ENCODE results near the gene AIFM3. TPM values are rescaled to one million over a fixed set of nuclear protein-coding genes. Genes with fewer than 3 reads are reported as not detected.

Gene AIFM3
- total and polyA plus RNA-seq, 2 of the 4 experiments (the other 2 are of a cell fraction) = 0.09 to 0.18 TPM

GRCh38 chr22:20992456-20993303, 25.6 kb downstream of the AIFM3 start:
- Histone ChIP-seq H2AK5ac (ENCODE audit: low read depth, low read length) (no peak overlapping the region), H3K9me3 (ENCODE audit: control insufficient read depth, insufficient read depth, low read length) (no peaks in the 10 kb centered on the region), H3K79me1 (ENCODE audit: low read depth in 1 of 2, low read length in 2 of 2) (peaks cover 0 to 8% of the 10 kb centered on the region in 2 experiments; a peak in 1 of 4 replicates), H3K27me3 (ENCODE audit: control insufficient read depth, insufficient read depth, low read length) (no peaks in the 10 kb centered on the region), H4K5ac (ENCODE audit: low read depth, low read length) (no peak overlapping the region), H3K36me3 (ENCODE audit: control insufficient read depth, insufficient read depth, low read length) (peaks cover 66% of the 10 kb centered on the region), H4K91ac (ENCODE audit: insufficient read depth, low read depth, low read length) (no peak overlapping the region), H3K56ac (ENCODE audit: extremely low read depth, insufficient read depth, low read length) (no peak overlapping the region), H3K23ac (ENCODE audit: low read depth, low read length) (no peak overlapping the region), H2BK20ac (ENCODE audit: low read depth, low read length) (no peak overlapping the region), H3K9me1 (ENCODE audit: insufficient read depth, low read length) (no peaks in the 10 kb centered on the region), H3K4me2 (ENCODE audit: low read depth, low read length) (no peak overlapping the region), H2AK9ac (replicated peaks; ENCODE audit: low read depth, low read length, poor library complexity) (no peak overlapping the region), H3K14ac (replicated peaks; ENCODE audit: low read depth, low read length) (no peak overlapping the region), H3K4me3 (ENCODE audit: insufficient read depth, low read depth, low read length) (no peak overlapping the region), H2BK120ac (ENCODE audit: low read depth, low read length) (no peak overlapping the region), H2AFZ (replicated peaks; ENCODE audit: low read length, poor library complexity) (no peak overlapping the region), H2BK5ac (ENCODE audit: low read depth, low read length, poor library complexity, severe bottlenecking) (no peak overlapping the region), H3K4ac (ENCODE audit: low read depth, low read length) (no peak overlapping the region), H3K4me1 (ENCODE audit: control insufficient read depth, insufficient read depth, low read length) (no peaks in the 10 kb centered on the region), H4K20me1 (ENCODE audit: insufficient read depth, low read length) (no peaks in the 10 kb centered on the region), H4K8ac (ENCODE audit: low read depth in 2 of 2, low read length in 2 of 2) (no peak overlapping the region), H3K27ac (ENCODE audit: insufficient read depth, low read length) (no peak overlapping the region), H2BK15ac (ENCODE audit: low read depth, low read length) (no peak overlapping the region), H3K9ac (ENCODE audit: low read depth, low read length) (no peak overlapping the region), H3K18ac (ENCODE audit: low read depth, low read length) (no peak overlapping the region)
- BruUV-seq (replicated peaks) = no TSS peak
- ATAC-seq (ENCODE audit: low read depth) = no peak
- dilution Hi-C loops (cut with HindIII; ENCODE audit: low sequenced_read_pairs, unreplicated experiment) = no loop called here
- no peak for DNase-seq
- POLR2A ChIA-PET (ENCODE audit: unreplicated experiment) = no interaction called here
- TF ChIP-seq MAZ (IDR thresholded peaks at IDR 0.05; ENCODE audit: borderline replicate concordance, low read depth, low read length) = no peak
- no peak for TF ChIP-seq FOS (IDR thresholded peaks at IDR 0.05; ENCODE audit: low read depth, low read length)
- TF ChIP-seq POLR2A (IDR thresholded peaks at IDR 0.05; ENCODE audit: low read depth, low read length) = no peak
- TF ChIP-seq NFE2L2 (IDR thresholded peaks at IDR 0.05; ENCODE audit: low read depth, low read length) = no peak
- CTCF ChIA-PET = no interaction called here
- intact Hi-C loops (cut with micrococcal nuclease) = no loop called here
- in situ Hi-C loops (cut with MboI; ENCODE audit: low sequenced_read_pairs) = no loop called here
- WGBS, 2 experiments (ENCODE audit: extremely low coverage in 2 of 2, insufficient read length in 1 of 2) = 95% methylated on average over 5 of the region's 21 CpGs; no CpG with 5 or more reads in 1 of the 2 experiments

Data from IMR-90 (cell line).